Epithelial cell of esophagus (primary cell): ENCODE results near the gene MRGPRX1.
"Not testable (repeated sequence)": the region's sequence is repeated elsewhere in the genome, so short reads cannot be mapped to it uniquely, and the experiment has no call there.

Source experiments
- DNase-seq: peaks from one replicate; pipeline ENCODE4 v3.0.0; 2010; ENCODE audit warnings: low read depth
- H3K4me3 ChIP-seq: 2 replicates; pipeline ENCODE4 v1.5.1; 2011; ENCODE audit warnings: mild to moderate bottlenecking, low read length, control low read depth
- TF ChIP-seq, protein P1 (sequence below): IDR thresholded peaks from 2 replicates; pipeline ENCODE4 v1.5.1; 2011; ENCODE audit warnings: low read depth, mild to moderate bottlenecking, low read length, control low read depth, inconsistent platforms; ENCODE audit not compliant: insufficient read depth; ENCODE audit errors: missing control alignments

MRGPRX1 gene

GRCh38 chr11:18958221-18958910 is 19.2 kb upstream of the MRGPRX1 start:
- TF ChIP-seq, protein P1, sequence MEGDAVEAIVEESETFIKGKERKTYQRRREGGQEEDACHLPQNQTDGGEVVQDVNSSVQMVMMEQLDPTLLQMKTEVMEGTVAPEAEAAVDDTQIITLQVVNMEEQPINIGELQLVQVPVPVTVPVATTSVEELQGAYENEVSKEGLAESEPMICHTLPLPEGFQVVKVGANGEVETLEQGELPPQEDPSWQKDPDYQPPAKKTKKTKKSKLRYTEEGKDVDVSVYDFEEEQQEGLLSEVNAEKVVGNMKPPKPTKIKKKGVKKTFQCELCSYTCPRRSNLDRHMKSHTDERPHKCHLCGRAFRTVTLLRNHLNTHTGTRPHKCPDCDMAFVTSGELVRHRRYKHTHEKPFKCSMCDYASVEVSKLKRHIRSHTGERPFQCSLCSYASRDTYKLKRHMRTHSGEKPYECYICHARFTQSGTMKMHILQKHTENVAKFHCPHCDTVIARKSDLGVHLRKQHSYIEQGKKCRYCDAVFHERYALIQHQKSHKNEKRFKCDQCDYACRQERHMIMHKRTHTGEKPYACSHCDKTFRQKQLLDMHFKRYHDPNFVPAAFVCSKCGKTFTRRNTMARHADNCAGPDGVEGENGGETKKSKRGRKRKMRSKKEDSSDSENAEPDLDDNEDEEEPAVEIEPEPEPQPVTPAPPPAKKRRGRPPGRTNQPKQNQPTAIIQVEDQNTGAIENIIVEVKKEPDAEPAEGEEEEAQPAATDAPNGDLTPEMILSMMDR: no peak
- peak; percentile 5 for DNase-seq
- H3K4me3 ChIP-seq: no peak overlapping the region

GRCh38 chr11:18956630-18957029 is 17.4 kb upstream of the MRGPRX1 start:
- no peak for DNase-seq
- H3K4me3 ChIP-seq: no peak overlapping the region
- TF ChIP-seq, protein P1: no peak

- DNase-seq: peak; percentile 11
- no peak overlapping the region for H3K4me3 ChIP-seq
- TF ChIP-seq, protein P1: no peak
Observed at GRCh38 chr11:18936002-18936673, 3.1 kb downstream of the MRGPRX1 start.

DNA sequence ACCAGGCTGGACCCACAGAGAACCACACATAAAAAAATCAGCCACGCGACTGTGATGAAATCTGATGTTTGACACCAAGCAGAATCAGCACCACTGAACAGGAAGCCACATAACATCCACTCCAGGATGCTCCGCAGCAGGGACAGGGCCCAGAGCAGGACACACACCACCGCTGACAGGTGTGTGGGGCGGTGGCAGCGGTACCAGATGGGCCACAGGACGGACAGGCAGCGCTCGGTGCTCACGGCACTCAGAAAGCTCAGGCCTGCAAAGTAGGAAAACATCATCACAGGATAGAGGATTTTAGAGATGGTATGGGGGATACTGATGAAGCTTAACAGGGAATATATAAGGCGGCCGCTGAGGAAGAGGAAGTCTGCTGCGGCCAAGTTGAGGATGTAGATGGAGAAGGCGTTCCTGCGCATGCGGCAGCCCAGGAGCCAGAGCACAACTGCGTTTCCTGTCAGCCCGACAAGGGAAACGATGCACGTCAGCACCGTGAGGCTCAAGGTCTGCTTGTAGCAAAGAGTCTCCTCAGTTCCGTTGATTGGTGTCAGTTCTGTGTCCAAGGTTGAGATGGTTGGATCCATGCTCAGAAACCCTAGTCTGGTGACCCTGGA is 4.9 kb downstream of the MRGPRX1 start:
- TF ChIP-seq, protein P1: no peak
- H3K4me3 ChIP-seq: no peak overlapping the region
- DNase-seq: no peak

GRCh38 chr11:18927550-18928322 is 11.5 kb downstream of the MRGPRX1 start:
- H3K4me3 ChIP-seq: no peak overlapping the region
- DNase-seq: peak; percentile 4
- TF ChIP-seq, protein P1: no peak

DNA sequence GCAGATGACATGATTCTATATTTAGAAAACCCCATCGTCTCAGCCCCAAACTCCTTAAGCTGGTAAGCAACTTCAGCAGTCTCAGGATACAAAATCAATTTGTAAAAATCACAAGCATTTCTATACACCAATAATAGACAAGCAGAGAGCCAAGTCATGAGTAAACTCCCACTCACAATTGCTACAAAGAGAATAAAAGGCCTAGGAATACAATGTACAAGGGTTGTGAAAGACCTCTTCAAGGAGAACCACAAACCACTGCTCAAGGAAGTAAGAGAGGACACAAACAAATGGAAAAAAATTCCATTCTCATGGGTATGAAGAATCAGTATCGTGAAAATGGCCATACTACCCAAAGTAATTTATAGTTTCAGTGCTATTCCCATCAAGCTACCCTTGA is 13.8 kb downstream of the MRGPRX1 start:
- not testable (repeated sequence) for H3K4me3 ChIP-seq
- peak; percentile 7 for DNase-seq

- TF ChIP-seq, protein P1: no peak
Observed at GRCh38 chr11:18912883-18913282, 26.3 kb downstream of the MRGPRX1 start.

More at GRCh38 chr11:18912883-18913282, 26.3 kb downstream of the MRGPRX1 start:
- no peak for DNase-seq
- no peak overlapping the region for H3K4me3 ChIP-seq
